Central memory CD8-positive, alpha-beta T cell (primary cell): ENCODE measurements around the gene SAMD11.

Experiments used
- ATAC-seq: fragments of 150-1000 bp; cut with Tn5 transposase; replicated peaks from 2 replicates; pipeline ENCODE4 v1.10.0; 2022; ENCODE audit warnings: mild to moderate bottlenecking, moderate FRiP score, moderate number of reproducible peaks; ENCODE audit not compliant: poor library complexity, severe bottlenecking; ENCODE audit errors: extremely low read depth
- DNase-seq, 2 donors: peaks; one replicate each; pipeline ENCODE4 v3.0.0; 2021; ENCODE audit warnings: low spot score in 2 of 2
- H3K27ac Mint-ChIP-seq: one replicate; pipeline ENCODE4 v1.8.0; 2022; ENCODE audit warnings: low read depth, mild to moderate bottlenecking, moderate library complexity, mixed read lengths
- H3K27me3 Mint-ChIP-seq: one replicate; pipeline ENCODE4 v1.8.0; 2022; ENCODE audit warnings: mixed read lengths
- H3K36me3 Mint-ChIP-seq: one replicate; pipeline ENCODE4 v1.8.0; 2022; ENCODE audit warnings: mild to moderate bottlenecking, moderate library complexity, mixed read lengths; ENCODE audit not compliant: insufficient read depth
- H3K4me1 Mint-ChIP-seq: one replicate; pipeline ENCODE4 v1.8.0; 2022; ENCODE audit warnings: mixed read lengths
- H3K4me3 Mint-ChIP-seq: one replicate; pipeline ENCODE4 v1.8.0; 2022; ENCODE audit warnings: mild to moderate bottlenecking, moderate library complexity, mixed read lengths
- H3K9me3 Mint-ChIP-seq: one replicate; pipeline ENCODE4 v1.8.0; 2022; ENCODE audit warnings: mixed read lengths

Gene SAMD11

GRCh38 chr1:952201-952600, 28.5 kb downstream of the SAMD11 start:
- H3K4me3 Mint-ChIP-seq, result no peak overlapping the region
- no peaks in the 10 kb centered on the region for H3K9me3 Mint-ChIP-seq
- ATAC-seq, result no peak
- peaks cover 11% of the 10 kb centered on the region for H3K4me1 Mint-ChIP-seq
- H3K36me3 Mint-ChIP-seq, result peaks cover 24% of the 10 kb centered on the region
- no peak for DNase-seq
- no peak overlapping the region for H3K27ac Mint-ChIP-seq
- H3K27me3 Mint-ChIP-seq, result no peaks in the 10 kb centered on the region

DNA sequence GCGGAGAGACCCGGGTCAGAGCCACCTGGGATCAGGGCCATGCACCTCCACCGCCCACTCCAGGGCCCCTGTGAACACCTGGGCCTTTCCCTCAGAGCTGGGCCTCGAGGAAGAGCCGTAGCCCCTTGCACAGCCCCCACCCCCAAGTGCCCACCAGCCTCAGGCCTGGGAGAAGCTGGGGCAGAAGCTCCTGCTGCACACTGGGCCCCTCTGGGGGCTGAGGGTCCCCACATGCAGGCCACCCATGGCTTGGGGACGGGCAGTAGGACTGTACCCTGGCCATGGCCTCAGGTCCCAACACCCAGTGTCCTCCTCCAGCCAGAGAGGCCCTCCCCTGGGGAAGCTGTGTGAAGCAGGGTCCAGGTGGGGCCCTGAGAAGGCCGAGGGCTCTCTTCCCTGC, 28.9 kb downstream of the SAMD11 start:
- peaks cover 15% of the 10 kb centered on the region for H3K4me1 Mint-ChIP-seq
- H3K27ac Mint-ChIP-seq, result no peak overlapping the region
- H3K36me3 Mint-ChIP-seq, result peaks cover 25% of the 10 kb centered on the region
- ATAC-seq (no peak), DNase-seq (no peak)
- H3K4me3 Mint-ChIP-seq, result no peak overlapping the region
- H3K27me3 Mint-ChIP-seq, result no peaks in the 10 kb centered on the region
- no peaks in the 10 kb centered on the region for H3K9me3 Mint-ChIP-seq

- Mint-ChIP-seq H3K4me1 (peaks cover 27% of the 10 kb centered on the region), H3K36me3 (peaks cover 27% of the 10 kb centered on the region), H3K27ac (no peak overlapping the region), H3K4me3 (no peak overlapping the region), H3K9me3 (no peaks in the 10 kb centered on the region), H3K27me3 (no peaks in the 10 kb centered on the region)
- DNase-seq (no peak), ATAC-seq (no peak)
Measured at GRCh38 chr1:953524-954320, 30.0 kb downstream of the SAMD11 start.

DNA sequence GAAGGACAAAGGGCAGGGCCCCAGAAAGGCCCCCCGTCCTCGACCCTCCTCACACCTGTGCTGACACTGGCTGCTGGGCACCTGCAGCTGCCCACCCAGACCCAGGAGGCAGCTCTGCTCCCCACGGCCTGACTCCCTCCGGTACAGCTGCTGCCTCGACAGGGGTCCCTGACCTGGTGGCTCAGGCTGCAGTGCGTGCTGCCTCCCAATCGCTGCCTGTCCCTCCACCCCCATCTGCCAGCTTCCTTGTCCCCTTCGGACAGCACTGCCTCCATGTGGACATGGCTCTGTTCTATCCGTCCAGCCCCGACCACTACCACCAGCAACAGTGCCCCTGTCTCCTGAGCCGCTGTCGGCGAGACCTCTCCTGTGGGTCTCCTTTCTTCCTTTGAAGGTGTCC, 31.2 kb downstream of the SAMD11 start:
- Mint-ChIP-seq H3K27ac (no peak overlapping the region), H3K9me3 (no peaks in the 10 kb centered on the region), H3K4me1 (peaks cover 27% of the 10 kb centered on the region), H3K36me3 (peaks cover 28% of the 10 kb centered on the region), H3K27me3 (no peaks in the 10 kb centered on the region), H3K4me3 (no peak overlapping the region)
- ATAC-seq (no peak), DNase-seq (no peak)

- peaks cover 27% of the 10 kb centered on the region for H3K4me1 Mint-ChIP-seq
- no peak overlapping the region for H3K27ac Mint-ChIP-seq
- DNase-seq, result no peak
- H3K4me3 Mint-ChIP-seq, result no peak overlapping the region
- no peaks in the 10 kb centered on the region for H3K27me3 Mint-ChIP-seq
- H3K9me3 Mint-ChIP-seq, result no peaks in the 10 kb centered on the region
- no peak for ATAC-seq
- H3K36me3 Mint-ChIP-seq, result peaks cover 28% of the 10 kb centered on the region
Measured at GRCh38 chr1:955474-955873, 31.8 kb downstream of the SAMD11 start.

DNA sequence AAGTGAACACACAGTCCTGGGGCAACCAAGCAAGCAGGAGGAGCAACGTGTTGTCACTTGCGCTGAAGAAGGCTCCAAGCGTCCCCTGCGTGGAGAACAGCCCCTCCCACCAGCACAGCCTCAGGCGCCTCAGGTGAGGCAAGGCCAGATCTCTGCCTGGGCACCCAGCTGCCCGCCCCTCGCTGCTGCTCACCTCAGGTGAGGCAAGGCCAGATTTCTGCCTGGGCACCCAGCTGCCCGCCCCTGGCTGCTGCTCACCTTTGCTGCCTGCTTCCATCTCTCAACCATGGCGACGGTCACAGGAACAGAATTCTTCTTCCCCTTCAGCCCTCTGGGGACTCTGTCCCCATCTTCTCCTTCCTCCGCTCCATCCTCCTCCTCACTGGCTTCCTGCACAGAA, 32.9 kb downstream of the SAMD11 start:
- Mint-ChIP-seq H3K36me3 (peaks cover 28% of the 10 kb centered on the region), H3K27ac (no peak overlapping the region), H3K9me3 (no peaks in the 10 kb centered on the region), H3K4me1 (peaks cover 27% of the 10 kb centered on the region), H3K4me3 (no peak overlapping the region), H3K27me3 (no peaks in the 10 kb centered on the region)
- no peak for ATAC-seq
- DNase-seq, result no peak

- Mint-ChIP-seq H3K27ac (peak within 1 kb of the TSS; percentile 80), H3K4me1 (peaks cover 27% of the 10 kb centered on the region), H3K36me3 (peaks cover 30% of the 10 kb centered on the region), H3K9me3 (no peaks in the 10 kb centered on the region), H3K4me3 (peak within 1 kb of the TSS; percentile 88), H3K27me3 (no peaks in the 10 kb centered on the region)
- peak; percentile 87 to 91 for DNase-seq
- ATAC-seq, result peak; percentile 87
Measured at GRCh38 chr1:958823-959730, 35.4 kb downstream of the SAMD11 start, which contains the start of gene NOC2L. Gene NOC2L, minus strand, starts transcription at chr1:959256. Its CDS starts 16 bp downstream, at chr1:959240.

- H3K27me3 Mint-ChIP-seq, result no peaks in the 10 kb centered on the region
- no peak overlapping the region for H3K27ac Mint-ChIP-seq
- no peaks in the 10 kb centered on the region for H3K9me3 Mint-ChIP-seq
- peaks cover 24% of the 10 kb centered on the region for H3K36me3 Mint-ChIP-seq
- DNase-seq (no peak), ATAC-seq (peak; percentile 16)
- peak overlapping the region; percentile 88 for H3K4me3 Mint-ChIP-seq
- peaks cover 27% of the 10 kb centered on the region for H3K4me1 Mint-ChIP-seq
Measured at GRCh38 chr1:959731-960362, 36.1 kb downstream of the SAMD11 start.

DNA sequence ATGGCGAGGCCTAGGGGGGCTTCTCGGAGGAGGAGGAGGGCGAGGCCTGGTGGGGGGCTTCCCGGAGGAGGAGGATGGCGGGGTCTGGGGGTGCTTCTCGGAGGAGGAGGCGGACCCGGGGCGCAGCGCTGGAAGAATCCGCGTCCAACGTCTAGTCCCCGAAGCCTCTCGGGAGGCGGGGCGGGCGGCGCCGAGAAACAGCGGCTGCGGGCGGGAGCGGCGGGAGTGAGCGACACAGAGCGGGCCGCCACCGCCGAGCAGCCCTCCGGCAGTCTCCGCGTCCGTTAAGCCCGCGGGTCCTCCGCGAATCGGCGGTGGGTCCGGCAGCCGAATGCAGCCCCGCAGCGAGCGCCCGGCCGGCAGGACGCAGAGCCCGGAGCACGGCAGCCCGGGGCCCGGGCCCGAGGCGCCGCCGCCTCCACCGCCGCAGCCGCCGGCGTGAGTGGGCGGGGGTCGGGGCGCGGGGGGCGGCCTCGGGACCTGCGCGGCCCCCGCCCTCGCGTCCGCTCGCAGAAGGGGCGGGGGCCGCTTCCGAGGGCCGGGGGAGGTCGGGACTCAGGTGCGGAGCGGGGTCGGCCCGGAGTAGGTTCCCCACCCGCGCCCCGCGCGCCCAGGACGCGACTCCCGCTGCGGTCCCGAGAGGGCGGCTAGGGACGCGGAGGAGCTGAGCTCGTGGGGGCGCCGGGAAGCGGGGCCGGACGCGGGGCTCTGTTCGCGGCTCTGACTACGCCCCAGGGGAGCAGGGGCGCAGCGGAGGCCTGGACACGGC, 36.8 kb downstream of the SAMD11 start, which contains the start of gene KLHL17:
TSS of gene KLHL17 (plus strand) at position 222 of the 769 bp plus-strand sequence. CDS start at position 332, 110 bp downstream.
- Mint-ChIP-seq H3K4me1 (peaks cover 20% of the 10 kb centered on the region), H3K9me3 (no peaks in the 10 kb centered on the region), H3K27ac (no peak within 1 kb of the TSS), H3K4me3 (peak within 1 kb of the TSS; percentile 88), H3K36me3 (peaks cover 20% of the 10 kb centered on the region), H3K27me3 (no peaks in the 10 kb centered on the region)
- DNase-seq (peak; percentile 47 to 54), ATAC-seq (peak; percentile 52)

DNA sequence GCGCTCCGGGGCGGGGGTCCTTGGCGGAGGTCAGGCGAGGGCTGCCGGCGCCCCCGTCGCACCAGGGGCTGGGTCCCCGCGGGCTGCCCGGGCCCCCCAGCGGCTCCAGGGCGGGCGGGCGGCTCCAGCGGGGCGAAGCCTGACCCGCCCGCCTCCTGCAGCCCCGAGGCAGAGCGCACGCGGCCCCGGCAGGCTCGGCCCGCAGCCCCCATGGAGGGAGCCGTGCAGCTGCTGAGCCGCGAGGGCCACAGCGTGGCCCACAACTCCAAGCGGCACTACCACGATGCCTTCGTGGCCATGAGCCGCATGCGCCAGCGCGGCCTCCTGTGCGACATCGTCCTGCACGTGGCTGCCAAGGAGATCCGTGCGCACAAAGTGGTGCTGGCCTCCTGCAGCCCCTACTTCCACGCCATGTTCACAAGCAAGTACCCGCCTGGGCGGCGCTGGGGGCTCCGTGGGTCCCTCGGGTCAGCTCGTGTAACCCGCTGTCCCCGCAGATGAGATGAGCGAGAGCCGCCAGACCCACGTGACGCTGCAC, 37.5 kb downstream of the SAMD11 start:
- no peak for DNase-seq
- peaks cover 20% of the 10 kb centered on the region for H3K4me1 Mint-ChIP-seq
- no peaks in the 10 kb centered on the region for H3K27me3 Mint-ChIP-seq

DNA sequence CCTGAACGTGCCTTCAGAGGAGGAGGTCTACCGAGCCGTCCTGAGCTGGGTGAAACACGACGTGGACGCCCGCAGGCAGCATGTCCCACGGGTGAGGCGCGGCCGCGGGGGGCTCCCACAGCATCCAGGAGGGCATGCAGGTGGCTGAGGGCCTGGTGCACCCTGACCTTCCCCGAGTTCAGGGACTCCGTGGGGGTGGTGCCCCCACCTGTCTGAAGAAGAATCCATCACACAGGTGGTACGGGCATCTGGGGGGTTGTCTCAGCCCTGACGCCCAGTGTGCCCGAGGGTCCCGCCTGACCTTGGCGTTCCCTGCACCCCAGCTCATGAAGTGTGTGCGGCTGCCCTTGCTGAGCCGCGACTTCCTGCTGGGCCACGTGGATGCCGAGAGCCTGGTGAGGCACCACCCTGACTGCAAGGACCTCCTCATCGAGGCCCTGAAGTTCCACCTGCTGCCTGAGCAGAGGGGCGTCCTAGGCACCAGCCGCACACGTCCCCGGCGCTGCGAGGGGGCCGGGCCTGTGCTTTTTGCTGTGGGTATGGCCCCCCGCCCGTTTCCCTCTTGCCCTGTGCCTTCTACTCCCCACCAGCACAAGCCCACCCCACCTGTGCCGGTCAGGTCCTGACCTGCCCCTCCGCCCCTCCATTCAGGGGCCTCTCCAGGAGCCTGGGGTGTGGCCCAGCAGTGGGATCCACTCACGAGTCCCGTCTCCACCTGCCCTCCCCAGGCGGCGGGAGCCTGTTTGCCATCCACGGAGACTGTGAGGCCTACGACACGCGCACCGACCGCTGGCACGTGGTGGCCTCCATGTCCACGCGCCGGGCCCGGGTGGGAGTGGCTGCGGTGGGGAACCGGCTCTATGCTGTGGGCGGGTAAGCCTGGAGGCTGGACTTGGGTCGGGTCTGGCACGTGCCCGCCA, 38.9 kb downstream of the SAMD11 start:
- Mint-ChIP-seq H3K27me3 (no peaks in the 10 kb centered on the region), H3K4me3 (peak overlapping the region; percentile 88), H3K4me1 (peaks cover 11% of the 10 kb centered on the region), H3K9me3 (no peaks in the 10 kb centered on the region), H3K27ac (peak overlapping the region; percentile 10), H3K36me3 (peaks cover 15% of the 10 kb centered on the region)
- no peak for DNase-seq
- ATAC-seq, result no peak

More for the DNA sequence above, 37.5 kb downstream of the SAMD11 start:
- no peaks in the 10 kb centered on the region for H3K9me3 Mint-ChIP-seq
- ATAC-seq, result no peak
- peaks cover 20% of the 10 kb centered on the region for H3K36me3 Mint-ChIP-seq
- H3K4me3 Mint-ChIP-seq, result peak overlapping the region; percentile 88
- no peak overlapping the region for H3K27ac Mint-ChIP-seq
